HG03378 (cell line): Measurements from ENCODE around the gene FAM168A.

Experiments
- ATAC-seq: cut with Tn5 transposase; IDR thresholded peaks from one replicate; pipeline ENCODE4 v1.9.1; 2021; ENCODE audit warnings: mild to moderate bottlenecking, moderate library complexity; ENCODE audit not compliant: unreplicated experiment

The FAM168A gene

DNA sequence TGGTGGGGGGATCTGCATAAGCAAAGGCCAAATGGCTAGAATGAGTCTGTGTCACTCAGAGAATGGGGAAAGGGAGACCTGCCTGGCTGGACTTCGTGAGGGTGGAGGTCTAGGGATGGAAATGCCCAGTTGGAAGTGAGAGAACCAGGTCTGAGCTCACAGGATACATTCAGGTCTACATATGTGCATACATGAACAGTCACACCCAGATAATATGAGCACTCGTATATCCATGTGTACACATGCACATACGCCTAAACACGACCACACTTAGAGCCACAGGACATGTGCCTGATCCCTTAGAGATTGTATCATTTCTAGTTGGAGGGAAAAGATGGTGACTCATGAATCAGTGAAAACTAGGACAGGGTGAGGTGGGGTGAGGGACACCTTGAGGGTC lies 242.8 kb downstream of the FAM168A start:
- no peak for ATAC-seq

DNA sequence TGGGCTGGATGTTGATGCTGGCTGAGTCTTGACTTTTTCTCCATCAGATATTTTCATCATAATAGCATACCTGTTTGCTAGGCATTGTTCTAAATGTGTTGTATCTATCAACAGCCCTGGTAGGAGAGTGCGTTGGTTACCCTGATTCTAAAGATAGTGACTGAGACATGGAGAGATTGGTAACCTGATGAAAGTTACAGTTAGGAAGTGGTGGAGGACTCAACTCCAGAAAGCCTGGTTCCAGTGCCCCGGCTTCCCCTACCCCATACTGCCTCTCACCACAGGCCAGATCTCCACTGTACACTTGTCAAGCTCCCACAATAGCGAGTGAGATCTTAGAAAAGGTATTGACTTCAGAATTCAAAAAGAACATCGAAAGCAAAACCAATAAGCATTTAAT lies 244.5 kb downstream of the FAM168A start:
- ATAC-seq, result no peak

- ATAC-seq, result no peak
Observed at GRCh38 chr11:73350908-73351636, 246.8 kb downstream of the FAM168A start.
